ENCODE results near the gene ABTB1. TPM values are rescaled to one million over a fixed set of nuclear protein-coding genes. Genes with fewer than 3 reads are reported as not detected.

Gene ABTB1
- total and polyA plus RNA-seq, 7 donors = 18.0 to 75.3 (median 36.5) TPM

DNA sequence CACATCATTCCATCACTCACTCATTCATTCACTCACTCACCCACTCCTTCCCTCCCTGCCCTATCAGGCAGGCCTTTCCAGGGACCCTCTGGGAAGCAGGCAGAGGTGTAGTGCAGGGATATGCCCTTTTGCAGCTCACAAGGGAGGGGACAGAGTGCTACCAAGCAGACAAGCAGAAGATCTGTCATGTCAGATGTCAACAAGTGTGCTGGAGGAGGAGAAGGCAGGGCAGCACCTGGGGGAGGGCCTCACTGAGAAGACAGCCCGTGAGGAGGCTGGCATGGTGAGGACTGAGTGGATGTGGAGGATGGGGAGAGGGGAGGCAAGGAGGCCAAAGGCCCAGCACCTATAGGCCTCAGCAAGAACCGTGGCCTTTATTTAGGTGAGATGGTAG lies 15.3 kb downstream of the ABTB1 start:
- Histone ChIP-seq H3K9me3 (no peaks in the 10 kb centered on the region), H3K27me3 (no peaks in the 10 kb centered on the region), H3K36me3 (peaks cover 0 to 10% (median 3%) of the 10 kb centered on the region in 4 donors), H3K27ac (peak overlapping the region; percentile 74 to 86 (median 82)), H3K4me3 (no peak overlapping the region), H3K4me1 (peaks cover 0 to 39% (median 36%) of the 10 kb centered on the region in 4 donors)
- intact Hi-C loops (cut with DNase I) = loop anchor here (2.0 to 10.0 kb wide), 2 partner anchors 135 to 227 kb away; partner anchors contain the start of genes KBTBD12 and MGLL
- WGBS, 2 donors = 69 to 79% methylated on average over 2 of the region's 2 CpGs
- TF ChIP-seq POLR2A (IDR thresholded peaks at IDR 0.05) = no peak
- no peak for TF ChIP-seq POLR2AphosphoS5 (IDR thresholded peaks at IDR 0.05)
- TF ChIP-seq, protein P1, sequence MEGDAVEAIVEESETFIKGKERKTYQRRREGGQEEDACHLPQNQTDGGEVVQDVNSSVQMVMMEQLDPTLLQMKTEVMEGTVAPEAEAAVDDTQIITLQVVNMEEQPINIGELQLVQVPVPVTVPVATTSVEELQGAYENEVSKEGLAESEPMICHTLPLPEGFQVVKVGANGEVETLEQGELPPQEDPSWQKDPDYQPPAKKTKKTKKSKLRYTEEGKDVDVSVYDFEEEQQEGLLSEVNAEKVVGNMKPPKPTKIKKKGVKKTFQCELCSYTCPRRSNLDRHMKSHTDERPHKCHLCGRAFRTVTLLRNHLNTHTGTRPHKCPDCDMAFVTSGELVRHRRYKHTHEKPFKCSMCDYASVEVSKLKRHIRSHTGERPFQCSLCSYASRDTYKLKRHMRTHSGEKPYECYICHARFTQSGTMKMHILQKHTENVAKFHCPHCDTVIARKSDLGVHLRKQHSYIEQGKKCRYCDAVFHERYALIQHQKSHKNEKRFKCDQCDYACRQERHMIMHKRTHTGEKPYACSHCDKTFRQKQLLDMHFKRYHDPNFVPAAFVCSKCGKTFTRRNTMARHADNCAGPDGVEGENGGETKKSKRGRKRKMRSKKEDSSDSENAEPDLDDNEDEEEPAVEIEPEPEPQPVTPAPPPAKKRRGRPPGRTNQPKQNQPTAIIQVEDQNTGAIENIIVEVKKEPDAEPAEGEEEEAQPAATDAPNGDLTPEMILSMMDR (IDR thresholded peaks at IDR 0.05) = no peak
- no peak for TF ChIP-seq EP300 (IDR thresholded peaks at IDR 0.05)
- DNase-seq = no peak

DNA sequence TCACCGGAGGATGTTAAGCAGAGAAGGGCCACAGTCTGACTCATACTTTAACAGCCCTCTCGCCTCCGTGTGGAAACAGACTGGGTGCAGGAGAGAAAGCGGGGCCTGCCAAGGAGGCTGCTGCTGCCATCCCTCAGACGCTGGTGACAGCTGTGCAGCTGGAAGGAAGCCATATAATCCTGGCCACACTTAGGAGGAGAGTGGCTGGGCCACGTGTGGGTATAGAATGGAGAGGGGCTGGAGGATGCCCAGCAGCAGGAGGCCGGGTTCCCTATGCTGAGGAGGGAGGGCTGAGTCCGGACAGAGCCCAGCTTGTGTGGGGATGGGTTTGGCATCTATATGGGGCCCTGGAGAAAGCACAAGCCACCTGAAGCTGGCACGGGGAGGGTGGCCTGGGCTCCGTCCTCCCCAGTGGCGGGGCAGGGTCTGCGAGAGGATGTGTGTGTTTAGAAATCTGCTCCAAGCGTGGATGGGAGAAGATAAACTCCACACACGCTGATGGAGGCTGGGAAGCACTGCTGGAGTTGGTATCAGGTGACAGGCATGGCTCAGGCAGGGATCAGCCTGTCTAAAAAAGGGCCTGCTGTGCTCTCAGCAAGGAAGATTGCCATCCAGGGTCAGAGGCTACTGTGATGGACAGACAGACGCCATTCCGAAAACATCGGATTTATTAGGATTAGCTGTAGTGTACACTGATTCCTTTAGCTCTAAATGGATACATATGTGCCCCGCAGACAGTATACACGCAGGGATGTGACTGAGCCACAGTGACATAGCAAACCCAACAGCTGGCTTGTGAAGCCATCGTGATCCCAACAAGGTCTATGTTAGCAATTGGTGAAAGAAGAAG lies 15.9 kb downstream of the ABTB1 start:
- Histone ChIP-seq H3K4me3 (no peak overlapping the region), H3K27me3 (no peaks in the 10 kb centered on the region), H3K27ac (peak overlapping the region; percentile 74 to 86 (median 82)), H3K4me1 (peaks cover 0 to 39% (median 36%) of the 10 kb centered on the region in 4 donors), H3K36me3 (peaks cover 0 to 17% (median 3%) of the 10 kb centered on the region in 4 donors), H3K9me3 (no peaks in the 10 kb centered on the region)
- intact Hi-C loops (cut with DNase I) = loop anchor here (2.0 to 10.0 kb wide), 2 partner anchors 134 to 226 kb away; partner anchors contain the start of genes KBTBD12 and MGLL
- TF ChIP-seq POLR2AphosphoS5 (IDR thresholded peaks at IDR 0.05) = peak; percentile 51 to 75 (median 68)
- TF ChIP-seq, protein P1 (IDR thresholded peaks at IDR 0.05) = no peak
- peak in 1 of 4 donors; percentile 48 for TF ChIP-seq EP300 (IDR thresholded peaks at IDR 0.05)
- DNase-seq = peak; percentile 90
- WGBS, 2 donors = 77 to 81% methylated on average over 20 of the region's 20 CpGs

DNA sequence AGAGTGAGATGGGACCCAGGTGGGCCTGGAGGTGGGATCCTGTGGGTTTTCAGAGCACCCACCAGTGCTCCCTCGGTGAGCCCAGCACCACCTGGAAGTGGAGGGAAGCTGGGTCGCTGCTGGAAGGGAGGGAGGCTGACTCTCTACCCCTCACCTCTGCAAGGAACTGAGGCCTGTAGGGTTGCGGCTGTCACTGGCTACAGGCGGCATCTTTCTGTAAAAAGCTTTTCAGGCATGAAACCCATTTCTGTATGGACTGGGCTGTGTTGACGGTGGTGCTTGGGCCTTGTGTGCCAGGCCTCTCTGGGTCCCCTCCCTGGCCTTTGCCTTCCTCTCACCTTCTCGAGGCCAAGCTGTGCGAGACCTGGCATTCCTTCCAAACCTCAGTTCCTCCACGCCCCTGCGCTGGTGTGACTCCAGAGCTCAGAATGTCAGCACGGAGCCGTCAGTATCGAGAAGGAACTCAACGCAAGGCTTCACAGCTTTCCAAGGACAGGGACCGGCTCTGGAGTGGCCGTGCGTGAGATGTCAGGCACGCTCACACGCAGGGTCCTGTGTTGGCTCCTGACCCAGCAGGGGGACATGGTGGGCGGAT lies 16.6 kb downstream of the ABTB1 start:
- no peak overlapping the region for H3K4me3 ChIP-seq
- H3K27me3 ChIP-seq = no peaks in the 10 kb centered on the region
- peak overlapping the region; percentile 74 to 86 (median 82) for H3K27ac ChIP-seq
- H3K36me3 ChIP-seq = peaks cover 0 to 18% (median 3%) of the 10 kb centered on the region in 4 donors
- no peaks in the 10 kb centered on the region for H3K9me3 ChIP-seq
- peak; percentile 53 for DNase-seq
- 94 to 95% methylated on average over 19 of the region's 19 CpGs for WGBS, 2 donors
- intact Hi-C loops (cut with DNase I) = loop anchor here (2.0 to 10.0 kb wide), 2 partner anchors 133 to 225 kb away; partner anchors contain the start of genes KBTBD12 and MGLL
- no peak for TF ChIP-seq POLR2AphosphoS5 (IDR thresholded peaks at IDR 0.05)
- TF ChIP-seq POLR2A (IDR thresholded peaks at IDR 0.05) = no peak
- TF ChIP-seq EP300 (IDR thresholded peaks at IDR 0.05) = no peak
- TF ChIP-seq, protein P1 (IDR thresholded peaks at IDR 0.05) = no peak
- peaks cover 0 to 39% (median 36%) of the 10 kb centered on the region in 4 donors for H3K4me1 ChIP-seq

DNA sequence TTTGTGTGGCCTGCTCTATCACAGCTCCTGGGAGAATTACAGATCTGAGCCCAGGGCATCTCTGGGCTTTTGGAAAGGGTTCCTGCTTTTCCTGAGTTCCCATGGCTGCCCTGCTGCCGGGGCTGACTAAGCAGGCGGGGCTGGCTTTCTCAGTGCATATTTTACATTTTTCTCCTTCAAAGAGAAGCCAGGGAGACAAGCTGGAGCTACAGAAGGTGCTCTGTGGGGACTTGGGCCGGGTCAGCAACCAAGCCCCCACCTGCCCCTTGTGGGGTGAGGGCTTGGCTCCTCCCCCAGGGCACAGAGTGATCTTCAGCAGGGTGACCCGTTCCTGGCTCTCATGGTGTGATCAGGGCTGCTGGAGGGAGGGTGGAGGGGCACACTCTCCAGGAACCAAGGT lies 17.4 kb downstream of the ABTB1 start:
- DNase-seq = peak; percentile 60
- Histone ChIP-seq H3K9me3 (no peaks in the 10 kb centered on the region), H3K4me1 (peaks cover 0 to 39% (median 36%) of the 10 kb centered on the region in 4 donors), H3K4me3 (no peak overlapping the region), H3K36me3 (peaks cover 0 to 18% (median 3%) of the 10 kb centered on the region in 4 donors), H3K27me3 (no peaks in the 10 kb centered on the region), H3K27ac (peak overlapping the region; percentile 74 to 86 (median 82))
- WGBS, 2 donors = 75 to 82% methylated on average over 4 of the region's 4 CpGs
- TF ChIP-seq POLR2AphosphoS5 (IDR thresholded peaks at IDR 0.05) (no peak), EP300 (IDR thresholded peaks at IDR 0.05) (no peak), POLR2A (IDR thresholded peaks at IDR 0.05) (no peak)
- TF ChIP-seq, protein P1 (IDR thresholded peaks at IDR 0.05) = no peak
- intact Hi-C loops (cut with DNase I) = loop anchor here (2.0 kb wide), 1 partner anchor 33 kb away; no protein-coding TSS in a partner anchor

Measured in sigmoid colon (tissue), 7 donors.